ENCODE measurements around the gene DLEU7. TPM values are rescaled to one million over a fixed set of nuclear protein-coding genes. Genes with fewer than 3 reads are reported as not detected.

DLEU7 gene
- total and polyA plus RNA-seq, 2 of the 8 experiments (the other 6 are each of a cell fraction or from before 2014, with no cell fraction given), result 4.9 to 5.2 TPM

- TF ChIP-seq, protein P1, sequence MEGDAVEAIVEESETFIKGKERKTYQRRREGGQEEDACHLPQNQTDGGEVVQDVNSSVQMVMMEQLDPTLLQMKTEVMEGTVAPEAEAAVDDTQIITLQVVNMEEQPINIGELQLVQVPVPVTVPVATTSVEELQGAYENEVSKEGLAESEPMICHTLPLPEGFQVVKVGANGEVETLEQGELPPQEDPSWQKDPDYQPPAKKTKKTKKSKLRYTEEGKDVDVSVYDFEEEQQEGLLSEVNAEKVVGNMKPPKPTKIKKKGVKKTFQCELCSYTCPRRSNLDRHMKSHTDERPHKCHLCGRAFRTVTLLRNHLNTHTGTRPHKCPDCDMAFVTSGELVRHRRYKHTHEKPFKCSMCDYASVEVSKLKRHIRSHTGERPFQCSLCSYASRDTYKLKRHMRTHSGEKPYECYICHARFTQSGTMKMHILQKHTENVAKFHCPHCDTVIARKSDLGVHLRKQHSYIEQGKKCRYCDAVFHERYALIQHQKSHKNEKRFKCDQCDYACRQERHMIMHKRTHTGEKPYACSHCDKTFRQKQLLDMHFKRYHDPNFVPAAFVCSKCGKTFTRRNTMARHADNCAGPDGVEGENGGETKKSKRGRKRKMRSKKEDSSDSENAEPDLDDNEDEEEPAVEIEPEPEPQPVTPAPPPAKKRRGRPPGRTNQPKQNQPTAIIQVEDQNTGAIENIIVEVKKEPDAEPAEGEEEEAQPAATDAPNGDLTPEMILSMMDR (IDR thresholded peaks at IDR 0.05; ENCODE audit: control extremely low read depth in 1 of 3, insufficient read depth in 1 of 3, low read depth in 1 of 3, low read length in 3 of 3), result no peak
These were observed 44.9 kb upstream of the DLEU7 start (continued) for GRCh38 chr13:50888362-50888761.

Data from H1 (cell line).